Hepatocyte (in vitro differentiated cells): ENCODE measurements around the gene TEAD2. TPM values are rescaled to one million over a fixed set of nuclear protein-coding genes. Genes with fewer than 3 reads are reported as not detected.
A peak's percentile ranks its signal among the peaks of the same experiment; 100 is the strongest.

ENCODE experiments used
- DNase-seq: peaks from one replicate; pipeline ENCODE4 v3.0.0-alpha.2; 2016; ENCODE audit warnings: low spot score
- H2AFZ ChIP-seq: fragments of 200-600 bp; sonication (generic); 2 replicates; pipeline ENCODE4 v1.6.0; 2016; ENCODE audit warnings: antibody characterized with exemption, mild to moderate bottlenecking
- H3K27ac ChIP-seq: fragments of 200-600 bp; sonication (generic); 2 replicates; pipeline ENCODE4 v1.5.1; 2016; ENCODE audit warnings: mild to moderate bottlenecking
- H3K27me3 ChIP-seq: fragments of 200-600 bp; sonication (generic); 2 replicates; pipeline ENCODE4 v1.6.1; 2016
- H3K36me3 ChIP-seq: fragments of 200-600 bp; sonication (generic); replicated peaks from 2 replicates; pipeline ENCODE4 v1.5.1; 2016; ENCODE audit warnings: low read depth; ENCODE audit not compliant: insufficient read depth
- H3K4me1 ChIP-seq: fragments of 200-600 bp; sonication (generic); 2 replicates; pipeline ENCODE4 v1.5.1; 2016; ENCODE audit warnings: mild to moderate bottlenecking, moderate library complexity; ENCODE audit not compliant: insufficient read depth
- H3K4me2 ChIP-seq: fragments of 200-600 bp; sonication (generic); 2 replicates; pipeline ENCODE4 v1.6.0; 2016
- H3K4me3 ChIP-seq: fragments of 200-600 bp; sonication (generic); 2 replicates; pipeline ENCODE4 v1.5.1; 2016; ENCODE audit warnings: mild to moderate bottlenecking
- H3K79me2 ChIP-seq: fragments of 200-600 bp; sonication (generic); 2 replicates; pipeline ENCODE4 v1.6.0; 2017; ENCODE audit warnings: mild to moderate bottlenecking
- H3K9me2 ChIP-seq: fragments of 200-600 bp; sonication (generic); replicated peaks from 2 replicates; pipeline ENCODE4 v1.6.0; 2017; ENCODE audit warnings: mild to moderate bottlenecking; ENCODE audit not compliant: insufficient read depth
- H3K9me3 ChIP-seq: fragments of 200-600 bp; sonication (generic); 2 replicates; pipeline ENCODE4 v1.5.1; 2016; ENCODE audit warnings: low read depth, mild to moderate bottlenecking
- H4K20me1 ChIP-seq: fragments of 200-600 bp; sonication (generic); 2 replicates; pipeline ENCODE4 v1.6.0; 2016; ENCODE audit warnings: mild to moderate bottlenecking; ENCODE audit not compliant: insufficient read depth, poor library complexity, severe bottlenecking
- CTCF ChIP-seq: fragments of 200-600 bp; sonication (generic); IDR thresholded peaks from 2 replicates; pipeline ENCODE4 v1.5.1; 2016; ENCODE audit warnings: antibody characterized with exemption, mild to moderate bottlenecking; ENCODE audit not compliant: poor library complexity
- EZH2 ChIP-seq: fragments of 200-600 bp; sonication (generic); IDR thresholded peaks from 2 replicates; pipeline ENCODE4 v1.6.1; 2016; ENCODE audit warnings: antibody characterized with exemption, mild to moderate bottlenecking, borderline replicate concordance
- EZH2phosphoT487 ChIP-seq: fragments of 200-600 bp; sonication (generic); IDR thresholded peaks from one replicate; pipeline ENCODE4 v1.6.1; 2018; ENCODE audit warnings: antibody characterized with exemption, mild to moderate bottlenecking, low read depth, moderate library complexity; ENCODE audit not compliant: unreplicated experiment, severe bottlenecking
- WGBS: methylation state at CpG from one replicate; pipeline ENCODE4 v1.1.6; 2016; ENCODE audit warnings: low lambda C conversion rate; ENCODE audit errors: missing lambda C conversion rate; 5-methylcytosine and 5-hydroxymethylcytosine counted together
- polyA plus RNA-seq: library from polyadenylated mRNA; unstranded; fragments of >200 nt; fragmentation: Nextera tagmentation; extraction: Ambion mirVana; gene quantifications from 2 replicates; pipeline ENCODE4 v1.2.1, GENCODE V29; 2016
- total RNA-seq: library from RNA; depleted of rRNA; stranded (reverse); fragments of >200 nt; gene quantifications from 2 replicates; pipeline ENCODE4 v1.2.3, GENCODE V29; 2014

TEAD2 gene
- total RNA-seq (35.4 and 42.2 TPM in 2 replicates), polyA plus RNA-seq (36.1 and 41.4 TPM in 2 replicates)

DNA sequence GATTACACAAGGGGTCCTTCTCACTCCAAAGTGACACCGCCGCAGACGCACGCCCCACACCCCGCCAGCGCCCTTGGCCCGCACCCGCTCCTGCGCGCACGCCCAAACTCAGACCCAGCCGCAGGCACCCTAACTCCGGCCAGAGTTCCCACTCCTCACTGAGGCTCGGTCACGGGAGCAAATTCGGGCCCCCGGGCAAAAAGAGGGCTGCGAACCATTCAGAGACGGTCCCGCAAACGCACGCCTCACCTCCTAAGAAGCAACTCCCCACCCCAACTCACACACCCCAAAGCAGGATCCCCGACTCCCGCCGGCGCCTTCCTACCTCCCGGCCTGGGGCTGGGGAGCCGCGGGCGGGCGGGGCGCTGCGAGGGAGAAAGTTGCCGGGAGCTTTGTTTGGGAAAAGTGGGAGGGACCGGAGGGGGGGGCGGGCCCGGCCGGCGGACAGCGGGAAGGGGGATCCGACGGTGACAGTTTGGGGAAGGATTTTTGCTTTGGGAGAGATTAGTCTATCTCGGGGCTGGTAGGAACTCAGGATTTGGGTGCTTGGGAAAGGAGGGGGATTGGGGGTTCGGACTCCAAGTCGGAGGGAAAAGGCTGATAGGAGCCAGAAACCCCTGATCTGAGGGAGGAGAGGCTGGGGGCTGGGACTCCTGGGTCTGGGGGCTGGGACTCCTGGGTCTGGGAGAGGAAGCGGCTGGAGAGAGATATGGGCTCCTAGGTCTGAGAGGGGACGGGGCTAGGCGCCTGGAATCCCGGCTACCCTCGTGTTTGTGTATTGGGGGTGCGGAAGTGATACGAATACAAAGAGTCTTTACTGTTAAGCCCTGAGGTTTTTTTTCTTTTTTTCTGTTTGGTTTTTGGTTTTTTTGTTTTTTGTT is at the start of gene TEAD2:
TSS of gene TEAD2 (minus strand) at position 369 of the 881 bp plus-strand sequence. CDS start 2,341 bp downstream, outside the sequence.
- no peaks in the 10 kb centered on the region for H3K9me3 ChIP-seq
- peaks cover 41% of the 10 kb centered on the region for H3K79me2 ChIP-seq
- DNase-seq, result peak; percentile 85
- no peak for TF ChIP-seq EZH2phosphoT487
- no peak for TF ChIP-seq EZH2
- no peak for TF ChIP-seq CTCF
- peak within 1 kb of the TSS; percentile 98 for H3K27ac ChIP-seq
- H2AFZ ChIP-seq, result peak within 1 kb of the TSS; percentile 8
- H3K27me3 ChIP-seq, result no peaks in the 10 kb centered on the region
- H3K4me3 ChIP-seq, result peak within 1 kb of the TSS; percentile 95
- 2% methylated on average over 40 of the region's 52 CpGs for WGBS
- peak within 1 kb of the TSS; percentile 75 for H3K4me2 ChIP-seq
- H3K9me2 ChIP-seq, result no peaks in the 10 kb centered on the region
- peaks cover 3% of the 10 kb centered on the region for H4K20me1 ChIP-seq
- no peaks in the 10 kb centered on the region for H3K36me3 ChIP-seq
- H3K4me1 ChIP-seq, result no peaks in the 10 kb centered on the region

DNA sequence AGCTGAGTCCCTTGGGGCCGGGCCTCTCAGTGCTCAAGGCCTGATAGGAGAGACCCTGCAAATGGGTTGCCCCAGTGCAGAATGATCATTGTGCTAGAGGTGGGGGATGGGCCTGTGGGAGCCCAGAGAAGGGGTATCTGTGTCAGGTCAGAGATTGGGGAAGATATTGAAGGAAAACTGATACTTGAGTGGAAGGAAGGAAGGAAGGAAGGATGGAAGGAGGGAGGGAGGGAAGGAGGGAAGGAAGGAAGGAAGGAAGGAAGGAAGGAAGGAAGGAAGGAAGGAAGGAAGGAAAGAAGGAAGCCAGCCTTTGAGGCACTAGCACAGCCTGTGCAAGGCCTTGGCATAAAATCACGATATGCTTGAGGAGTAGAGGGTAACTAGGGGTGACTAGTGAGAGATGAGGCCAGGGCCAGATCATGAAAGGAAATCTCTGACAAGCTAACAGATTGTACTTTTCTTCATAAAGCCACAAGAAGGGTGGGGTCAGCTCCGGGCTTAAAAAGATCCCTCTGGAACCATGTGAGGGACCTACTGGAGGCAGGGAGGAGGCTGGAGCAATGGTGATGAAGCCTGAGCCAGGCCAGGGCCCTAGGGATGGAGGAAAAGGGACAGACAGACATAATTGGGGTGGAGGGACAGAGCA is 49.6 kb upstream of the TEAD2 start:
- Histone ChIP-seq H3K9me3 (no peaks in the 10 kb centered on the region), H3K4me2 (no peak overlapping the region), H3K27me3 (peaks cover 7% of the 10 kb centered on the region), H3K36me3 (no peaks in the 10 kb centered on the region), H4K20me1 (no peaks in the 10 kb centered on the region), H2AFZ (no peak overlapping the region), H3K4me1 (no peaks in the 10 kb centered on the region), H3K79me2 (no peaks in the 10 kb centered on the region), H3K4me3 (no peak overlapping the region), H3K27ac (no peak overlapping the region), H3K9me2 (no peaks in the 10 kb centered on the region)
- DNase-seq, result no peak
- WGBS, result 83% methylated on average over 3 of the region's 3 CpGs
- TF ChIP-seq EZH2phosphoT487 (no peak), EZH2 (no peak), CTCF (no peak)

GRCh38 chr19:49409441-49410029 is 47.3 kb upstream of the TEAD2 start:
- Histone ChIP-seq H3K27me3 (no peaks in the 10 kb centered on the region), H3K4me3 (no peak overlapping the region), H2AFZ (no peak overlapping the region), H3K9me3 (no peaks in the 10 kb centered on the region), H3K9me2 (no peaks in the 10 kb centered on the region), H3K27ac (no peak overlapping the region), H3K79me2 (no peaks in the 10 kb centered on the region), H3K4me1 (no peaks in the 10 kb centered on the region), H4K20me1 (no peaks in the 10 kb centered on the region), H3K36me3 (no peaks in the 10 kb centered on the region), H3K4me2 (no peak overlapping the region)
- TF ChIP-seq CTCF, result no peak
- TF ChIP-seq EZH2phosphoT487, result no peak
- no peak for TF ChIP-seq EZH2
- 81% methylated on average over 5 of the region's 5 CpGs for WGBS
- no peak for DNase-seq
